CD4-positive, alpha-beta T cell treated with Interleukin-6 for 4 hours (primary cell): ENCODE results near the gene PLET1.

Experiments
- DNase-seq: peaks from one replicate; pipeline ENCODE4 v3.0.0-alpha.2; 2020; ENCODE audit warnings: mixed read lengths

The PLET1 gene

DNA sequence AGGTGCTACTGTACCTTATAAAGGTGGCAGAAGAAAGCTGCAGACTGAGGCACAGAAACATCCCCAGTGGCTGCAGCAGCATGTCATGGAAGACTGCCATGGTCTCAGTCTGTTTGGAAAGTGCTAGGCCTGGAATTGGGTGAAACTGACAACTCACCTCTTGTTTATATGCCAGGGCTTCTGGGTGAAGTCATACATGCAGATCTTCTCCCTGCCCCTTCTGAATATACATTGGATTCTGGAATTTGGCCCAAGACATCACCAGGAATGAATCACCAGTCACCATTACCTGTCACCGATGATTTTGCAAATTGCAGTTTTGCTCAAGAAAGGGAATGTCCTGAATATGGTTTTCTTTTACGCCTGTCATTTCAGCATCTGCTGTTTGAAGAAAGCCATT, at the start of gene PLET1:
TSS of gene PLET1 (minus strand) at position 371 of the 400 bp plus-strand sequence. CDS start at position 100, 271 bp downstream.
- DNase-seq = no peak

- no peak for DNase-seq
Observed at GRCh38 chr11:112310419-112310818, 49.8 kb upstream of the PLET1 start.

DNA sequence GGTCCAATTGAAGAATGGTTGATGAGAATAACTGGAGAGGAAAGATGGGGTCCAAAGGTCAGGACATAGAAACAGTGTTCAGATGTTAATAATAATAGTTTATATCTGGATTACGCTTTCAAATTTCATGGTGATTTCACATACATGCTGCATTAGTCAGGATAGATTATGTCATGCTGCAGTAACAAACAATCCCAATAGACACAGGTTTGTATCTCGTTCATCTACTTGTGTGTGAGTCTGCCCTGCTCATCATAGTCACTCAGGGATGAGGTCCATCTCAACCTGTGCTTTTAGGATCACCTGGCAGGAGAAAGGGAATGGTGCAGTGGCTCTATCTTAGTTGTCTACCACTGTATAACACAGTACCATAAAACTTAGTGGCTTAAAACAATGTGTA, 48.0 kb upstream of the PLET1 start:
- DNase-seq = no peak

DNA sequence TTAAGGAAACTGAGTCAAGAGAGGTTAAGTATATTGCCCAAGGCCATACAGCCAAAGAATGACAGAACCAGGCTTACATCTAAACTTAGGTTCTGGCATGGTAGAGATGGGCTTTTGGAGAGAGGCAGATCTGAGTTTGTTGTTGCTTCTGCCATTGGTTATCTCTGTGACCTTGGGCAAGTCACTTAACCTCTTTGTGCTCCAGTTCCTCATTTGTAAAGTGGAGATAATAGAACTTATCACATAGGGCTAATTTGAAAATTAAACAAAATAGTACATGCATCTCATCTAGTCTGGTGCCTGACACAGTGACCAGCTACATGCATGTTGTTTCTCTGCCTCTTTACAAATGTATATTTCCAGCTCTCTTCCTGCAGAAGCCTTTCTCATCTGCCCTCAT, 47.0 kb upstream of the PLET1 start:
- DNase-seq = no peak

DNA sequence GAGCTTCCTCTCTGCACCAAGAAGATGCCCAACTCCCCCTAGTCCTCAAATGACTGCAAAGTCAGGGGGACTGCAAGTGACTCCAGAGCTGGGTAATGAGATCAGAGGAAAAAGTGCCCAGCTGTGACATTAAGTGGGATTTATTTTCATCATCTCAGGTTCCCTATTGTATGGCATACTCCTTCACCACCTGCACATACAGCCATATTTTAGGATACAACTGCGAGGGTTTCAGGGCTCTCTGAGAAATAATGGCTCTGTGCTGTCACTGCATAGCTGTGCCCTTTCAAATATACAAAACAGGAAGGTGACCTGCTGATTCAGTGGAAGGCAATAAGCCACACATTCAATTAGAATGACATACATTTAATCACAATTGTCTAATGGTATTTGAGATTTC, 45.6 kb upstream of the PLET1 start:
- DNase-seq = no peak

- DNase-seq = no peak
Observed at GRCh38 chr11:112304914-112305313, 44.3 kb upstream of the PLET1 start.

DNA sequence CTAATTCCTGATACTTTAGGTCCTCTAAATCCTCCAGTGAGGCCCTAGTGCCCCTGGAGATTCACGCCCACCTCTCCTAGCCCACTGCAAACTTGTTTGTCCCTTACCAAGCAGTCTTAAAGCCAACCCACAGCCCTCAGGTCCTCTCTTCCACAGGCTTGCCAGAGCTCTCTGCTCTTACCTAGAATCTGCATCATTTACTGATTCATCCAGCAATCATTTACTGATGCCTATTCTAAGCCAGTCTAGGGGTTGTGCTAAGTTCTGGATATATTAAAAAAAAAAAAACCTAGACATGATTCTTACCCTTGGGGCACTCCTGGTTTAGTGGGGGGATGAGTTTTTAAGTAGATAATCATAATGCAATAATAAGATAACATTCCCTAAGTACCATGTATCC, 43.0 kb upstream of the PLET1 start:
- no peak for DNase-seq

GRCh38 chr11:112302226-112302868, 41.7 kb upstream of the PLET1 start:
- DNase-seq = no peak

DNA sequence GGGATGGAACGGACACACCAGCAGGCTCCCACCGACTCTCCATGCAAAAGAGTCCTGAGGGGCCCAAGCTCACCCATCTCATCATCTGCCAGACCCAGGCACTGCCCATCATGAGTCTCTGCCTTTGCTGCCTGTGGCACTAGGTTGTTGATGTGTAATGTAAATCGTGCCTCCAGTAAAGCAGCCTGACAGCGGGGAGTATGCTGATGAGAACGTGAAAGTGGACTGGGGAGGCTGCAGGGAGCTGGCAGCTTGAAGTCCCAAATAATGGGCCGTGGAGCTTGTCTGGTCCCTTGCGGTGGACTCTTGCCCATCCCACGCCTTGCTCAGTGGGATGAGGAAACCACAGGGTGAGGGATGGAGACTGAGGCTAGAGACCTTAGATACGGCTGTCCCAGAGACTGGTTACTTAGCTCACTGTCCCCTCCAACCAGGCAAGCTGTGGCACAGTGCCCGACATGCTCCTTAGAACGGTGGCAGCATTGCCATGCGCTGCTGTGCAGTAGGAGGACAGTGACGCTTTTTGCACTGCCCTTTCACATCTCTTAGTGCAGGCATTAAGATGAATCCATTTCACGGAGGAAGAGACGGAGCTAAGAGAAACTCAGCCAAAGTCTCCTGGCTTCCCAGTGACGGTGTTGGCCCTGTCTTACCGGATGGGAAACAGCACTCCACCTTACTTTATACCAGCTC, 39.6 kb upstream of the PLET1 start:
- no peak for DNase-seq

GRCh38 chr11:112298535-112298934, 37.9 kb upstream of the PLET1 start:
- DNase-seq = no peak

DNA sequence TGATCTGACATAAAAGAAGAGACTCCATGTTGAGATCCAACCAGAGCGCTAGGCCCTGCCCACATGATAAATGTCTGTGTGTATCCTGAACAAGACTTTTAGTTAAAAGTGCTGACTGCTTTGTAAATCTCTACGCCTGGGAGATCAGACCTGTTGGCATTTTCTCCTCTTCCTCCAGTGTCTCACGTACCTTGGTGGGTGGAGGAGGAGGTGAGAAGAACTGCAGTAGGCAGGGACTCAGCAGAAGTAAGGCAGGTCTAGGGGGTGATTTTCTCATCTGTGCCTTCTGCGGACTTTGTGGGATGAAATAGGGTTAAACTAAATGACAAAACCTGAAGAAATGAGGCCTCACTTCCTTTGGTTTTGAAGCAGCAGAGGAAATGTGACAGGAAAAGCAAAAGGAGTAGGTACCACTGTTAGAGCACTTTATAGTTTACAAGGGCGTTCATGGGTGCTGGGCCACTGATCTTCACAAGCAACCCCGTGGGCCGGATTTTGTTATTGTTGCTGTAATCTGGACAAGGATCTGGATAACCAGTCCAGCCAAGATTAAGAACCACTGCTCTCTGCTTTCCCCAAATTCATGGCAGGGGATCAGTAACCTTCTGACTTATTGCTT, 36.7 kb upstream of the PLET1 start:
- peak; percentile 39 for DNase-seq

- no peak for DNase-seq
Observed at GRCh38 chr11:112296044-112296443, 35.4 kb upstream of the PLET1 start.

- no peak for DNase-seq
Observed at GRCh38 chr11:112294688-112295340, 34.2 kb upstream of the PLET1 start.

DNA sequence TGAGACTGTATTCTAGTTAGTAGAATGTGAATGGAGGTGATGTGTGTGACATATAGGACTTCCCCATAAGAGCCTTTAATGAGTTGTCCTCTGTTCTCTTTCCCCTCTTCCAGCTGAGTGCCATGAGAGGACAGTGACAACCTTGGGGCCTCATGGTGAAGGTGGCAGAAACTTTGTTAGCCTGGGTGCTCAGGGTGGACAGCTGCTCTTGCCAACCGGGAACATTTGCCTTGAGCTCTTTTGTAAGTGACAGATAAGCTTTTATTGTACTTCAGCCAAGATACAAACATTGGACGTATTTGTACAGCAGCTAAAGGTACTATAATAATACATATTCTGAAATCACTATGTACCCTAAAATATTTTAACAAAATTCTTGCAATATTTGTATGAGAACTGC, 33.0 kb upstream of the PLET1 start:
- DNase-seq = no peak

DNA sequence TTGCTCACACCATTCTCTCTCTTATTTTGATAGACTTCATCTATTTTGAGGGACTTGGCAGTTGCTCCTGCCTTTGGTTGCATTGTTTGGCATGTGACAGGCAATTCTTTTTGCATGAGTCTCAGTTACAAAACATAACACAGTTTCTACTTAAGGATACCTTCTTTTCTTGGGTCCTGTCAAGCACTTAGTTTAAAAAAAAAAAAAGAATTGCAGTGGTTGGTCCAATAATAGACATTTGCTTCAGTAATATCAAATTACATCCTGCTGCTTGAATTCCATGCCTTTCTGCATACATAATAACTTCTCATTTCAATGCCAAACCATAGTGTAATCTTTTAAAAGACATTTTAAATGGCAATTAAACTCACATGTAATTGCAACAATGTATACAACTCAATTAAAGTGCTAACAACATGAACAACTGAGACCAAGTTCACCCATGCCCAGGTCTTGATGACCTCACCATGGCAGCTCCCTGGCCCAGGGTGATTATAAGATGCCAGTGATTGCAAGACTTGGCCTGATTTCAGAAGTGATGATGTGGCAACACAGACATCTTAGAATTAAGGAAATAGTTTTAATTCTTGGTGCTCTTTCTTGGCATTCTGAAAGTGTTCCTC, 32.2 kb upstream of the PLET1 start:
- no peak for DNase-seq

DNA sequence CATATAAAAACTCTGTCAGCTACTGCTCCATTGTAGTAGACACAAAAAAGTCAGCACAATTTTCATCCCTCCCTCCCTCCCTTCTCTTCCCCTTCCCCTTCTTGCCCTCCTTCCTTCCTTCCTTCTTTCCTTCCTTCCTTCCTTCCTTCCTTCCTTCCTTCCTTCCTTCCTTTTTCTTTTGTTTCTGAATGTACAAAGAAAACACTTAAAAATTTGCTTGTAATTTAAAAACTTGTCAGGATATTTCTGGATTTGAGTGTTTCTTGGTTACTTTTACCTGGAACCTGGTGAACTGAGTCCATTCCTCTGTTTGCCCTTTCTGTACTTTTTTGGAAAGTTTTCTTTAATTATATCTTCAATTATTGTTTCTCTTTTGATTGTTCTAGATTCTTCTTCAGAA, 31.5 kb upstream of the PLET1 start:
- DNase-seq = no peak

DNA sequence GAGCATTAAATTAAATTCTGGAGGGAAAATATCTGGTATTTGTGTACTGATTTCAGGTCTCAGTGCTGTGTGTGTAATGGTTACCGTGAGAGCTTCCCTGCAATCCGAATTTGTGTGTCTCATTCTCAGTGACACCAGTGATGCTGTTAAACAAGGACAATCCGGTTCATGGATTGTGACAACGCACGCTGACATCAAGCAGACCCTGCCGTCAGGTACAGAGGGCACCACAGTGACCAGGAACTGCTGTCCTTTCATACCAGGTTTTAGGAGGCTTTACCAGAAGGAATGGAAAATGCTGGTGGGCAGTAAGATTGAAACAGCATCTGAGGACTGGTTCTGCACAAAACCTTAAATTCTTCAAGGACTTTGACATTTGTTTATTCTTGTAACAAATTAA, 30.5 kb upstream of the PLET1 start:
- no peak for DNase-seq

- DNase-seq = no peak
Observed at GRCh38 chr11:112290493-112290850, 29.8 kb upstream of the PLET1 start.

DNA sequence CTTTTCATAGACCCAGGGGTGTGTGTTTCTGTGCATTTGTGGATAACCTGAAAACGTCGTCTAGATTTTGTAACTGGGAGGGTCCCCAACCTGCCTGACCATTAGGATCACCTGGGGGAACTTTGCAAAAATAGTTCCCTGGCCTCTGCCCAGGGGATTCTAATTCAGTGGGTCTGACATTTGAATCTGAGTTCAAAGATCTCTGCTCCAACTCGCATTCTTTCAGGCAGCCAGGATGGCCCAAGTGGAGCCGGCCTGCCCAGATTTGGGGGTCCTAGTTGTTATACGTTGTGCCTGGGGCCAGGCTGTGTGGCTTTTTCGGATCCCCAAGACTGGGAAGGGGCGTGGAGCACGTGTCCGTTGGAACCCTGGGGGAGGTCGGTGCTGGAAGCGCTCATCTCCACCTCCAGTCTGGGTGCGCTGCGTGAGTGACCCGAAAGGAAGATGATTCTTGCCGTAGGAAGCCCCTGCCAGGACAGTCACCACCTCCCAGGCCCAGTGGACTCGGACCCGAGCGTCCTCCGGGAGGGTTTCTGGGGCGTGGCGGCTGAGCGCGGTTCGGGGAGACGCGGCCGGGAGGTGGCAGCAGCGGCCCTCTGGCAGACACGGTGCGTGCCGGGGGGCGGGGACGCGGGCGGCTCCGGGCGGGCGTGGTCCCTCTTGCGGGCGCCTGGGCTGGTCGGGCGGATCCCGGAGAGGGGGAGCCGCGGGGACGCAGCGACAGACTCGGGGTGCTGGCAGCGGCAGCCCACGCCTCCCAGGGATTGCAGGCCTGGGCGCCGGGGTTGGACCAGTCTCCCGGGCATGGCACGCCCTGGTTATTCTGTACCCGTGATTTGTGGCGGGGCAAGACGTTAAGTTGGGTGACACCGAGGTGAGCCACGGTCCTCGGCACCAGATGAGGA, 29.2 kb upstream of the PLET1 start:
- DNase-seq = peak; percentile 92

DNA sequence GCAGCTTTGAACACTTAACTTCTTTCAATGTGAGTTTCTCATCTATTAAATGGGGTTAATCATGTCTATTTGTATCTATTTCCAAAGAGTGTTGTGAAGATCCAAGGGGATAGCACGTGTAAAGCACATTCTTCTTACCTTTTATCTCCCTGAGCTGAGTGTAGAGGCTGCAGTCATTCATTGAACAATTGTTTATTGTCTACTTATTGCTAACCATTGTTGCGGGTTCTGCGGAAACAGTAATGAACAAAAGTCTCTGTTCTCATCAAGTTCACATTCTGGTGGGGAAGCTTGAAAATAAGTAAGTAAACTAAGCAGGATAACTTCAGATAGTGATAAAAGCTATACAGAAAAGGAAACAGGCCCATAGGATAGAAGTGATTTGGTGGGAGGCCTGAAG, 27.4 kb upstream of the PLET1 start:
- DNase-seq = no peak

- DNase-seq = no peak
Observed at GRCh38 chr11:112285841-112286311, 25.2 kb upstream of the PLET1 start.

DNA sequence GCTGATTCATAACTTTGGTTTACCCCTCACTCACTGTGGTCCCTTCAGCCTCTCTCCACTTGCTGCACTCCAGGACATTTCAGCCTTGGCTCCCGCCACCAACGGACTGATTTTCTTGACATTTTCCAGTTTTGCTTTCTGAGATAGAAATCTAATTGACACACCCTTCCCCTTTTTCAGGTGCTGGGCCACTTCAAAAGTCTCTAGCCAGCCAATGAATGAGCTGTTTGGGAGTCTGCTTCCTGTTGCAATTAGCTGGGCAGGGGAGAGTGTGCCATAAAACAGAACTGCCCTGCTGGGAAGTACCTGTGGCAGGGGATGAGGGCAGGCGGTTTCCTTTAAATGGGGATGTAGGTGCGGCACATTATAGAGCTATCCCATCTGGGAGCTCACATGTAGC, 21.1 kb upstream of the PLET1 start:
- no peak for DNase-seq
